SK-N-MC (cell line): ENCODE results near the gene SMAD7.

ENCODE experiments used
- EZH2 ChIP-seq: fragments of 200-600 bp; sonication (generic); IDR thresholded peaks from one replicate; pipeline ENCODE4 v1.6.1; 2017; ENCODE audit warnings: antibody characterized with exemption
- POLR2AphosphoS5 ChIP-seq: IDR thresholded peaks from 2 replicates; pipeline ENCODE4 v1.6.1; 2012; ENCODE audit warnings: mild to moderate bottlenecking, low read depth, low read length, borderline replicate concordance

- TF ChIP-seq POLR2AphosphoS5 (no peak), EZH2 (no peak)
Measured at GRCh38 chr18:48889981-48890762, 60.6 kb downstream of the SMAD7 start.
